IPS DF 19.7 (cell line): Measurements from ENCODE around the gene FBXO10.
"Not testable (repeated sequence)": the region's sequence is repeated elsewhere in the genome, so short reads cannot be mapped to it uniquely, and the experiment has no call there.

Experiments
- DNase-seq: peaks from one replicate; pipeline ENCODE4 v3.0.0-alpha.2; 2013; ENCODE audit warnings: low read depth, low spot score

The FBXO10 gene

GRCh38 chr9:37477987-37478619, 98.1 kb downstream of the FBXO10 start:
- DNase-seq = not testable (repeated sequence)

DNA sequence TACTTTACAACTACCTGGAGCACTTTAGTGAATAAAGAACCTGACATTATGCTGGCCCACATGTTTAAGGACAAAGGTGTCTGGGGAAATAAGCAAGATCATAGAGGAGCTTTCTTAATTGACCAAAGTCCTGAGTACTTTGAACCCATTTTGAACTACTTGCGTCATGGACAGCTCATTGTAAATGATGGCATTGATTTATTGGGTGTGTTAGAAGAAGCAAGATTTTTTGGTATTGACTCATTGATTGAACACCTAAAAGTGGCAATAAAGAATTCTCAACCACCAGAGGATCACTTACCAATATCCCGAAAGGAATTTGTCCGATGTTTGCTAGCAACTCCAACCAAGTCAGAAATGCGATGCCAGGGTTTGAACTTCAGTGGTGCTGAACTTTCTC, 98.7 kb downstream of the FBXO10 start:
- not testable (repeated sequence) for DNase-seq

DNA sequence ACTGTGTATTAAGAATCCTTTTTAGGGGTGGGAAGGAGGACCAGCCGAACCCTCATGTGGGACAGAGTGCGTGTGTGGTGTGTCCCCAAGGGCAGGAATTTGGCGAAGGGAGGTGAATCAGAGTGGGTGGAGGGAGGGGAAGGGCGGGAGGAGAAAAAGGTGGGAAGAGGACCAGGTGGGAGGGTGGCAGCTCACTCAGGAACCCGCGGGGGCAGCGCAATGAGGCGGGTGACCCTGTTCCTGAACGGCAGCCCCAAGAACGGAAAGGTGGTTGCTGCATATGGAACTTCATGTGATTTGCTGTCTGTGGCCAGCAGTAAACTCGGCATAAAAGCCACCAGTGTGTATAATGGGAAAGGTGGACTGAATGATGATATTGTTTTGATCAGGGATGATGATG, 99.2 kb downstream of the FBXO10 start:
- DNase-seq = no peak

- no peak for DNase-seq
Measured at GRCh38 chr9:37474438-37474837, 101.7 kb downstream of the FBXO10 start.

DNA sequence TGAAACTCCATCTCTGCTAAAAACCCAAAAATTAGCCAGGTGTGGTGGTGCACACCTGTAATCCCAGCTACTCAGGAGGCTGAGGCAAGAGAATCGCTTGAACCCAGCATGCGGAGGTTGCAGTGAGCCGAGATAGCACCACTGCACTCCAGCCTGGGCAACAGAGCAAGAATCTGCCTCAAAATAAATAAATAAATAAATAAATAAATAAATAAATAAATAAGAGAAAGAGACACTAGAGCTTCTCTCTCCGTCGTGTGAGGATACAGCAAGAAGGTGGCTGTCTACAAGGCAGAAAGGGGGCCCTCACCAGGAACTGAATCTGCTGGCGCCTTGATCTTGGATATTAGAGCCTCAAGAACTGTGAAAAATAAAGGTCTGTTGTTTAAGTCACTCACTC, 102.2 kb downstream of the FBXO10 start:
- DNase-seq = not testable (repeated sequence)

- DNase-seq = peak; percentile 93
Measured at GRCh38 chr9:37471942-37472684, 104.1 kb downstream of the FBXO10 start.

DNA sequence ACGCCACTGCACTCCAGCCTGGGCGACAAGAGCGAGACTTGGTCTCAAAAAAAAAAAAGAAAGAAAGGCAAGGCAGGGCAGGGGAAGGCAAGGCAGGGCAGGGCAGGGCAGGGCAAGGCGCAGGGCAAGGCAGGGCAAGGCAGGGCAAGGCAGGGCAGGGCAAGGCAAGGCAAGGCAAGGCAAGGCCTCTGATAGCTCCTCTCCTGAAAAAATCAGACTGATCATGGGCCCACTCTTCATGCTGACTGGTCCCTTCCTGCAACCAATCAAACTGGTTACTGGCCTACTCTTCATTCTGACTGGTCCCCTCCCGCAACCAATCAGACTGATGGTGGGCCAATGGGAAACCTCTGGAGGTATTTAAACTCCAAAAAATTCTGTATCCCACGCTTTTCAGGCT, 107.6 kb downstream of the FBXO10 start:
- DNase-seq = no peak

DNA sequence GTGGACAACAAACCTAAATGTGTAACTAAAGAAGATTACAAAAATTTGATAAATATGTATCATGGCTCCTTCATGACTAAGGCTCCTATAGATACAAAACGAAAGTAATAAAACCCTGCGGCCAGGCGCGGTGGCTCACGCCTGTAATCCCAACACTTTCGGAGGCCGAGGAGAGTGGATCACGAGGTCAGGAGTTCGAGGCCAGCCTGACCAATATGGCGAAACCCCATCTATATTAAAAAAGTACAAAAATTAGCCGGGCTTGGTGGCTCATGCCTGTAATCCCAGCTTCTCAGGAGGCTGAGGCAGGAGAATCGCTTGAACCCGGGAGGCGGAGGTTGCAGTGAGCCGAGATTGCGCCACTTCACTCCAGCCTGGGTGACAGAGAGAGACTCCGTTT, 108.7 kb downstream of the FBXO10 start:
- DNase-seq = not testable (repeated sequence)

GRCh38 chr9:37466037-37466709, 110.0 kb downstream of the FBXO10 start:
- DNase-seq = no peak

GRCh38 chr9:37465249-37466036, 110.7 kb downstream of the FBXO10 start, which contains the start of gene ZBTB5:
TSS of gene ZBTB5 (minus strand) at chr9:37465450. CDS start at chr9:37442551, 22,899 bp downstream.
- peak; percentile 99 for DNase-seq

DNA sequence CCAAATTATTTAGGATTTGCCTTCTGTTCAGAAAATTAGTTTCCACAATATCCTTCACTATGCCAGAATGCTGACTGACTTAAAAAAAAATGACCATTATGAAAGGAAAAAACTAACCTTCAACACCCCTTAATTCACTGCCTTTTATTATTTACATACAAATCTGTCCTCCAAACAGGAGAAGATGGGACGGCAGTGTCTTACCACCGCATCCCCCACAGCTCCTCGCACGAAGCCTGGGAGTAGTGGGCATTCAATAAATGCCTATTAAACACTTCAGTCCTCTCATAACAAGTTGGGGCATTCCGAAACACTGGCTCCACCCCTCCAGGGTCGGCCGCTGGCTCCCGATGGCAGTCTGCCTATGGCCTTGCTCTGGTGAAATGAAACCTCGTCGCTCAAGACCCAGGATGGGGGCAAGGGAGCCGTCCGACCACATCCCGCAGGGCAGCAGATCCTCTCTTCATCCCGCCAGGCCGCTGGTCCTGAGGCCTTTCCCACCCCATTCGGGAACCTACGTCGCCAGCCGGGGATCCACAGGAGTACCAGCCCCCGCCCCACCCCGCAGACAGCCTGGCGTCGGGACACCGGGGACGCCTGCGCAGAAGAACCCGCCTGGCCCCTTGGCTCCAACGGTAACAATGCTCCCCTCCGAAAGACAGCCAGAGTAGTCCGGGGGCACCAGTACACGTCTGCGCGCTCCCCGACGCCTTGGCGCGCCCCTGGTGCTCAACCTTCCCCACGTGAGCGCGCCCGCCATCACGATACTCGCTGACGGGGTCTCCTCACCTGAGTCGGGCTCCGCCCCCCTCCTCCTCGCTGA, 111.5 kb downstream of the FBXO10 start:
- no peak for DNase-seq

DNA sequence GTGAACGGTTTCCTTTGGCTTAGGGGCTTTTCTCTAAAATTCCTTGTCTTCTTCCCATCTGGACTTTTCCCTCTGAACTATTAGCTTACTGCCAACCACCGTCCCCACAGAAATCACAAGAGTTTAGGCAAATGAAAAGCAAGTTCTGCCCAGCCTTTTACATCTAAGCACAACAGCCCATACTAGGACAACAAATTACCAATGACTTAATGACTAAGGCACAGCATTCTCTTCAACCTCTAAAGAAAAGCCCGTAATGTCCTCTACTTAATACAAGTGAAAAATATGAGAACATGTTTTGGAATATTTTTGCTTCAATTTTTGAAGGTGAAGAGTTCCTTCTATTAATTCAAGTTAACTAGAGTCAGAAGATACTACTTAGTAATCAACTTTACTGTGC, 112.2 kb downstream of the FBXO10 start:
- no peak for DNase-seq
